ENCODE measurements around the gene OR2T10.
"Not testable (repeated sequence)": the region's sequence is repeated elsewhere in the genome, so short reads cannot be mapped to it uniquely, and the experiment has no call there.

OR2T10 gene

GRCh38 chr1:248597589-248597988 lies at the start of gene OR2T10:
OR2T10 (minus strand) TSS chr1:248597700; CDS start chr1:248593768, 3,932 bp downstream.
- no peak for DNase-seq (ENCODE audit: low read depth, low spot score)
- H3K27ac ChIP-seq: no peak within 1 kb of the TSS

GRCh38 chr1:248645178-248645577 lies 47.7 kb upstream of the OR2T10 start, which contains the start of gene OR2T35:
OR2T35 (minus strand) TSS chr1:248645278; CDS start chr1:248639258, 6,020 bp downstream.
- not testable (repeated sequence) for DNase-seq (ENCODE audit: low read depth, low spot score); H3K27ac ChIP-seq

GRCh38 chr1:248642971-248643651 lies 45.6 kb upstream of the OR2T10 start:
- not testable (repeated sequence) for DNase-seq (ENCODE audit: low read depth, low spot score); H3K27ac ChIP-seq

GRCh38 chr1:248641583-248641982 lies 44.1 kb upstream of the OR2T10 start:
- H3K27ac ChIP-seq; DNase-seq (ENCODE audit: low read depth, low spot score): not testable (repeated sequence)

GRCh38 chr1:248640906-248641305 lies 43.4 kb upstream of the OR2T10 start:
- H3K27ac ChIP-seq; DNase-seq (ENCODE audit: low read depth, low spot score): not testable (repeated sequence)

- not testable (repeated sequence) for DNase-seq (ENCODE audit: low read depth, low spot score); H3K27ac ChIP-seq
Observed at GRCh38 chr1:248639652-248640051, 42.2 kb upstream of the OR2T10 start.

- DNase-seq (ENCODE audit: low read depth, low spot score); H3K27ac ChIP-seq: not testable (repeated sequence)
Observed at GRCh38 chr1:248636612-248637011, 39.1 kb upstream of the OR2T10 start.

GRCh38 chr1:248634991-248635390 lies 37.5 kb upstream of the OR2T10 start, which contains the start of gene OR2T11:
OR2T11 (minus strand) TSS chr1:248635091; CDS start chr1:248627128, 7,963 bp downstream.
- H3K27ac ChIP-seq; DNase-seq (ENCODE audit: low read depth, low spot score): not testable (repeated sequence)

- no peak for DNase-seq (ENCODE audit: low read depth, low spot score)
- no peak overlapping the region for H3K27ac ChIP-seq
Observed at GRCh38 chr1:248631354-248632008, 34.0 kb upstream of the OR2T10 start.

- no peak for DNase-seq (ENCODE audit: low read depth, low spot score)
- H3K27ac ChIP-seq: no peak overlapping the region
Observed at GRCh38 chr1:248630551-248630950, 33.1 kb upstream of the OR2T10 start.

GRCh38 chr1:248627971-248628844 lies 30.7 kb upstream of the OR2T10 start:
- no peak overlapping the region for H3K27ac ChIP-seq
- no peak for DNase-seq (ENCODE audit: low read depth, low spot score)

- DNase-seq (ENCODE audit: low read depth, low spot score): no peak
- no peak overlapping the region for H3K27ac ChIP-seq
Observed at GRCh38 chr1:248625971-248626370, 28.5 kb upstream of the OR2T10 start.

GRCh38 chr1:248625166-248625565 lies 27.7 kb upstream of the OR2T10 start:
- H3K27ac ChIP-seq: no peak overlapping the region

GRCh38 chr1:248622570-248623001 lies 25.1 kb upstream of the OR2T10 start:
- no peak overlapping the region for H3K27ac ChIP-seq

More at GRCh38 chr1:248625166-248625565, 27.7 kb upstream of the OR2T10 start:
- DNase-seq (ENCODE audit: low read depth, low spot score): no peak

GRCh38 chr1:248621770-248622169 lies 24.3 kb upstream of the OR2T10 start:
- no peak for DNase-seq (ENCODE audit: low read depth, low spot score)
- H3K27ac ChIP-seq: no peak overlapping the region

More at GRCh38 chr1:248622570-248623001, 25.1 kb upstream of the OR2T10 start:
- no peak for DNase-seq (ENCODE audit: low read depth, low spot score)

GRCh38 chr1:248618878-248619277 lies 21.4 kb upstream of the OR2T10 start:
- no peak overlapping the region for H3K27ac ChIP-seq
- no peak for DNase-seq (ENCODE audit: low read depth, low spot score)

GRCh38 chr1:248618119-248618518 lies 20.6 kb upstream of the OR2T10 start:
- H3K27ac ChIP-seq: no peak overlapping the region
- DNase-seq (ENCODE audit: low read depth, low spot score): no peak

- no peak overlapping the region for H3K27ac ChIP-seq
- DNase-seq (ENCODE audit: low read depth, low spot score): no peak
Observed at GRCh38 chr1:248613742-248614141, 16.2 kb upstream of the OR2T10 start.

- no peak overlapping the region for H3K27ac ChIP-seq
- no peak for DNase-seq (ENCODE audit: low read depth, low spot score)
Observed at GRCh38 chr1:248611883-248612414, 14.4 kb upstream of the OR2T10 start.

GRCh38 chr1:248610301-248610700 lies 12.8 kb upstream of the OR2T10 start:
- H3K27ac ChIP-seq: no peak overlapping the region
- no peak for DNase-seq (ENCODE audit: low read depth, low spot score)
